MCF 10A (cell line): Measurements from ENCODE around the gene LIN28B. TPM values are rescaled to one million over a fixed set of nuclear protein-coding genes. Genes with fewer than 3 reads are reported as not detected.
"Not testable (repeated sequence)": the region's sequence is repeated elsewhere in the genome, so short reads cannot be mapped to it uniquely, and the experiment has no call there.

Experiments used
- BruUV-seq: library from RNA; stranded (reverse); fragments of 400-500 nt; replicated peaks from 2 replicates; lab custom pipeline; 2021; lab: Mats Ljungman, UMichigan
- CTCF ChIA-PET: fragments of 300-600 bp; sonication (Branson Sonifier 250); formaldehyde crosslinking; extraction: SDS; loops from one replicate; lab custom pipeline; 2021; ENCODE audit warnings: antibody characterized with exemption, inconsistent platforms; lab: Yijun Ruan, JAX
- POLR2A ChIA-PET: fragments of 300-600, 350-650 bp; sonication (Branson Sonifier 250); formaldehyde crosslinking; extraction: SDS; loops from one replicate; lab custom pipeline; 2020; ENCODE audit warnings: antibody characterized with exemption, inconsistent platforms; lab: Yijun Ruan, JAX
- DNase-seq: peaks from one replicate; pipeline ENCODE4 v3.0.0-alpha.2; 2018; ENCODE audit not compliant: unreplicated experiment
- H3K27ac Mint-ChIP-seq: one replicate; pipeline ENCODE4 v1.8.0; 2022; ENCODE audit warnings: mild to moderate bottlenecking, low read depth, mixed read lengths; ENCODE audit not compliant: unreplicated experiment
- H3K27me3 Mint-ChIP-seq: one replicate; pipeline ENCODE4 v1.8.0; 2022; ENCODE audit warnings: mixed read lengths; ENCODE audit not compliant: insufficient read depth, unreplicated experiment
- H3K36me3 Mint-ChIP-seq: one replicate; pipeline ENCODE4 v1.8.0; 2022; ENCODE audit warnings: mild to moderate bottlenecking, moderate library complexity, mixed read lengths; ENCODE audit not compliant: insufficient read depth, unreplicated experiment
- H3K4me1 Mint-ChIP-seq: one replicate; pipeline ENCODE4 v1.8.0; 2022; ENCODE audit warnings: mixed read lengths; ENCODE audit not compliant: insufficient read depth, unreplicated experiment
- H3K4me3 Mint-ChIP-seq: one replicate; pipeline ENCODE4 v1.8.0; 2022; ENCODE audit warnings: mild to moderate bottlenecking, moderate library complexity, mixed read lengths; ENCODE audit not compliant: unreplicated experiment
- H3K9me3 Mint-ChIP-seq: one replicate; pipeline ENCODE4 v1.8.0; 2022; ENCODE audit warnings: mixed read lengths; ENCODE audit not compliant: unreplicated experiment
- CTCF ChIP-seq: fragments of 200-600 bp; IDR thresholded peaks from one replicate; pipeline ENCODE4 v1.8.0; 2022; ENCODE audit warnings: antibody characterized with exemption, mild to moderate bottlenecking; ENCODE audit not compliant: unreplicated experiment
- intact Hi-C: fragments of 100-400 bp; cut with micrococcal nuclease; formaldehyde crosslinking; loops from 2 replicates; pipeline ENCODE4 v1.14.1; 2022
- total RNA-seq: library from RNA; stranded (reverse); gene quantifications from 2 replicates; pipeline ENCODE4 v1.2.3, GENCODE V29; 2022

LIN28B gene
- total RNA-seq, 1 experiment from 2014 or later, result not detected

- BruUV-seq, result no TSS peak
- no peak overlapping the region for H3K4me3 Mint-ChIP-seq
- ChIA-PET CTCF (interaction anchor here (0.6 to 0.9 kb wide), 4 partner anchors 14 to 1186 kb away, joined by 3 read pairs; no protein-coding TSS in a partner anchor), POLR2A (interaction anchor here (0.6 to 1.1 kb wide), 3 partner anchors 12 to 122 kb away, joined by 3 to 7 read pairs (median 3); no protein-coding TSS in a partner anchor)
- no peaks in the 10 kb centered on the region for H3K4me1 Mint-ChIP-seq
- H3K27me3 Mint-ChIP-seq, result peaks cover 58% of the 10 kb centered on the region
- no peak overlapping the region for H3K27ac Mint-ChIP-seq
- no peaks in the 10 kb centered on the region for H3K9me3 Mint-ChIP-seq
- H3K36me3 Mint-ChIP-seq, result no peaks in the 10 kb centered on the region
- DNase-seq, result no peak
- no peak for TF ChIP-seq CTCF
- intact Hi-C loops, result no loop called here
Observed at GRCh38 chr6:104983776-104984175, 26.9 kb downstream of the LIN28B start.

DNA sequence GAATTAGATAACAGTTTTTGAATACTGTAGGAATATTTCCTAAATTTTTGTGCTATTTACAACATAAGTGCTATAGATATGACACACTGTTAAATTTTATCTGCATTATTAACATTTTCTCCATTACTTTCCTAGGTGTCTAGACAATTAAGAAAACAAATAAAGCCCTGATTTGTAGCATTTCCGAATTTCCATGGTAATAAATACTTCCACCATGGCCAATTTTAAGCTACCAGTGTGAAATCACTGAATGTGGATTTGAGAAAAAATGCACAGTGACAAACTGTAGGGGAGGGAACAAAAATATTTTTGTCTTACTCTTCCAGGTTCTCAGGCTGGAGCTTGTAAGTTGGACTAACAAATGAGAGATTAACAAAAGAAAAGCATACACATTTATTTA is 27.9 kb downstream of the LIN28B start:
- H3K4me3 Mint-ChIP-seq, result no peak overlapping the region
- H3K4me1 Mint-ChIP-seq, result no peaks in the 10 kb centered on the region
- no peaks in the 10 kb centered on the region for H3K36me3 Mint-ChIP-seq
- CTCF ChIA-PET, result no interaction called here
- no peak for TF ChIP-seq CTCF
- H3K27ac Mint-ChIP-seq, result no peak overlapping the region
- intact Hi-C loops, result no loop called here
- no peaks in the 10 kb centered on the region for H3K9me3 Mint-ChIP-seq
- DNase-seq, result no peak
- peaks cover 55% of the 10 kb centered on the region for H3K27me3 Mint-ChIP-seq
- POLR2A ChIA-PET, result interaction anchor here (0.6 to 1.1 kb wide), 2 partner anchors 102 to 1010 kb away, joined by 3 read pairs; no protein-coding TSS in a partner anchor
- BruUV-seq, result no TSS peak

DNA sequence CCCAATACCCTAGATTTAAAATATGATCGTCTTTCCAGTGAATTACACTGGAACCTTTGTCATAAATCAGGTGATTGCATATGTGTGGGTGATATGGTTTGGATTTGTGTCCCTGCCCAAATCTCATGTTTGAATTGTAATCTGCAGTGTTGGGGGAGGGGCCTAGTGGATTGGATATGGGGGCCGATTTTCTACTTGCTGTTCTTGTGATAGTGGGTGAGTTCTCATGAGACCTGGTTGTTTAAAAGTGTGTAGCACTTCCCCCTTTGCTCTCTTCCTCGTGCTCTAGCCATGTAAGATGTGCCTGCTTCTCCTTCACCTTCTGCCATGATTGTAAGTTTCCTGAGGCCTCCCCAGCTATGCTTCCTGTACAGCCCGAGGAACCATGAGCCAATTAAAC is 29.0 kb downstream of the LIN28B start:
- H3K27ac Mint-ChIP-seq, BruUV-seq: not testable (repeated sequence)

DNA sequence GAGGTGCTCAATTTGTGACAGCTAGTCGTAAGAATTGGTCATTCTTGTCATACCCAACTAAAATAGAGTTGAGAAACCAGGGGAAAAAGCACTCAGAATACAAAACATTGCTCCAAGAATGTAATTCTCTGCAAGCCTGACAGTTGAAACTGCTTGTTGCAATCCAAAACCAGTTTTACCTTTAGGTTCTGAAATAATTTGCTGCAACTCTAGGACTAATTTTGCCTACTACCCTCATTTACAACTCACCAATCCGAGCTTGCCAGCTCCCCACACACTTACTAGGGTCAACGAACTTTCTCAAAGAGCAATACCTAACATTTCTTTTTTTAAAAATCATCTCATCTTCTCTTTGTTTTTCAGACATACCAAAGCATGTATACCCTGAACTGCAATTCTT is 29.7 kb downstream of the LIN28B start:
- intact Hi-C loops, result no loop called here
- DNase-seq, result no peak
- no peaks in the 10 kb centered on the region for H3K36me3 Mint-ChIP-seq
- no TSS peak for BruUV-seq
- POLR2A ChIA-PET, result interaction anchor here (1.0 kb wide), 1 partner anchor 17 kb away, joined by 5 read pairs; no protein-coding TSS in a partner anchor
- peaks cover 37% of the 10 kb centered on the region for H3K27me3 Mint-ChIP-seq
- no peaks in the 10 kb centered on the region for H3K4me1 Mint-ChIP-seq
- H3K27ac Mint-ChIP-seq, result no peak overlapping the region
- no peaks in the 10 kb centered on the region for H3K9me3 Mint-ChIP-seq
- CTCF ChIA-PET, result no interaction called here
- no peak for TF ChIP-seq CTCF
- no peak overlapping the region for H3K4me3 Mint-ChIP-seq

More for the DNA sequence above, 29.0 kb downstream of the LIN28B start:
- H3K36me3 Mint-ChIP-seq, H3K4me1 Mint-ChIP-seq, DNase-seq, intact Hi-C loops, H3K9me3 Mint-ChIP-seq, H3K4me3 Mint-ChIP-seq: not testable (repeated sequence)
- ChIA-PET POLR2A (interaction anchor here (1.0 kb wide), 1 partner anchor 16 kb away, joined by 5 read pairs; no protein-coding TSS in a partner anchor), CTCF (interaction anchor here (0.6 kb wide), 1 partner anchor 326 kb away, joined by 3 read pairs; no protein-coding TSS in a partner anchor)
- peaks cover 45% of the 10 kb centered on the region for H3K27me3 Mint-ChIP-seq
